Mesenchymal stem cell (in vitro differentiated cells and primary cell): ENCODE measurements around the gene GPR107.
"Not testable (repeated sequence)": the region's sequence is repeated elsewhere in the genome, so short reads cannot be mapped to it uniquely, and the experiment has no call there.

Source experiments
- DNase-seq: peaks from one replicate; pipeline ENCODE4 v3.0.0-alpha.2; 2013
- H2AFZ ChIP-seq: one replicate; pipeline ENCODE4 v1.6.1; 2013; ENCODE audit warnings: low read depth, mild to moderate bottlenecking, control low read depth, inconsistent platforms, low read length, moderate library complexity
- H2AK5ac ChIP-seq: 2 replicates; pipeline ENCODE4 v1.6.1; 2013; ENCODE audit warnings: low read length, moderate library complexity, mild to moderate bottlenecking, inconsistent platforms; ENCODE audit not compliant: severe bottlenecking
- H2BK120ac ChIP-seq: one replicate; pipeline ENCODE4 v1.6.1; 2013; ENCODE audit warnings: low read depth, mild to moderate bottlenecking, inconsistent platforms, low read length, moderate library complexity
- H2BK12ac ChIP-seq, 2 experiments: one replicate each; pipeline ENCODE4 v1.6.1; 2013; ENCODE audit warnings: inconsistent platforms in 2 of 2, low read length in 2 of 2, mild to moderate bottlenecking in 2 of 2, moderate library complexity in 2 of 2, control low read depth in 1 of 2
- H2BK15ac ChIP-seq: one replicate; pipeline ENCODE4 v1.6.1; 2013; ENCODE audit warnings: mild to moderate bottlenecking, low read depth, inconsistent platforms; ENCODE audit not compliant: poor library complexity, severe bottlenecking
- H2BK5ac ChIP-seq: 2 replicates; pipeline ENCODE4 v1.6.1; 2013; ENCODE audit warnings: low read depth, mild to moderate bottlenecking, low read length, control low read depth, inconsistent platforms; ENCODE audit not compliant: poor library complexity, severe bottlenecking
- H3K14ac ChIP-seq, 2 experiments: one replicate each; pipeline ENCODE4 v1.6.1; 2013; ENCODE audit warnings: inconsistent platforms in 2 of 2, low read length in 2 of 2, control low read depth in 1 of 2, mild to moderate bottlenecking in 1 of 2, moderate library complexity in 1 of 2
- H3K18ac ChIP-seq, 2 experiments: one replicate each; pipeline ENCODE4 v1.6.1; 2013; ENCODE audit warnings: inconsistent platforms in 2 of 2, low read length in 2 of 2, control low read depth in 1 of 2, low read depth in 1 of 2, mild to moderate bottlenecking in 1 of 2
- H3K23ac ChIP-seq, 2 experiments: one replicate each; pipeline ENCODE4 v1.6.1; 2013; ENCODE audit warnings: inconsistent platforms in 2 of 2, low read length in 2 of 2, mild to moderate bottlenecking in 2 of 2, moderate library complexity in 2 of 2, control low read depth in 1 of 2
- H3K27ac ChIP-seq: 2 replicates; pipeline ENCODE4 v1.5.1; 2013; ENCODE audit warnings: mild to moderate bottlenecking, moderate library complexity, low read length, control low read depth, inconsistent platforms; ENCODE audit not compliant: poor library complexity, severe bottlenecking
- H3K27me3 ChIP-seq, 2 experiments: 2 replicates each; pipeline versions ENCODE4 v1.6.1 to v1.7.0; 2013; ENCODE audit warnings: low read length in 2 of 2, mild to moderate bottlenecking in 2 of 2, moderate library complexity in 2 of 2, control low read depth in 1 of 2, inconsistent platforms in 1 of 2; ENCODE audit not compliant: control insufficient read depth in 1 of 2, insufficient read depth in 1 of 2
- H3K36me3 ChIP-seq, 2 experiments: 2 replicates each; pipeline versions ENCODE4 v1.6.1 to v1.7.0; 2013; ENCODE audit warnings: low read length in 2 of 2, control low read depth in 1 of 2, inconsistent platforms in 1 of 2, low read depth in 1 of 2, mild to moderate bottlenecking in 1 of 2; ENCODE audit not compliant: insufficient read depth in 2 of 2, control insufficient read depth in 1 of 2
- H3K4ac ChIP-seq, 2 experiments: one replicate each; pipeline ENCODE4 v1.6.1; 2013; ENCODE audit warnings: inconsistent platforms in 2 of 2, low read length in 2 of 2, mild to moderate bottlenecking in 2 of 2, moderate library complexity in 2 of 2, control low read depth in 1 of 2, low read depth in 1 of 2
- H3K4me1 ChIP-seq: 2 replicates; pipeline ENCODE4 v1.6.1; 2013; ENCODE audit warnings: low read depth, low read length, control low read depth; ENCODE audit not compliant: control insufficient read depth, insufficient read depth
- H3K4me2 ChIP-seq: 2 replicates; pipeline ENCODE4 v1.6.1; 2013; ENCODE audit warnings: low read length, mild to moderate bottlenecking, inconsistent platforms; ENCODE audit not compliant: poor library complexity, severe bottlenecking
- H3K4me3 ChIP-seq, 2 experiments: 2 replicates each; pipeline versions ENCODE4 v1.5.1 to v1.7.0; 2013; ENCODE audit warnings: low read length in 2 of 2, mild to moderate bottlenecking in 2 of 2, control low read depth in 1 of 2, low read depth in 1 of 2; ENCODE audit not compliant: insufficient read depth in 1 of 2
- H3K79me1 ChIP-seq: replicated peaks from 2 replicates; pipeline ENCODE4 v1.6.1; 2013; ENCODE audit warnings: mild to moderate bottlenecking, control low read depth, low read length, inconsistent platforms; ENCODE audit not compliant: poor library complexity, severe bottlenecking
- H3K9ac ChIP-seq: 2 replicates; pipeline ENCODE4 v1.7.0; 2013; ENCODE audit warnings: mild to moderate bottlenecking, low read length, moderate library complexity
- H3K9me3 ChIP-seq: 2 replicates; pipeline ENCODE4 v1.7.0; 2013; ENCODE audit warnings: mild to moderate bottlenecking, low read length; ENCODE audit not compliant: control insufficient read depth
- H4K8ac ChIP-seq: one replicate; pipeline ENCODE4 v1.6.1; 2013; ENCODE audit warnings: inconsistent platforms, mild to moderate bottlenecking, low read length, moderate library complexity
- H4K91ac ChIP-seq: one replicate; pipeline ENCODE4 v1.6.1; 2013; ENCODE audit warnings: mild to moderate bottlenecking, low read length, inconsistent platforms
- WGBS: methylation state at CpG from one replicate; pipeline ENCODE4 v1.1.7; 2013; ENCODE audit warnings: mixed read lengths; 5-methylcytosine and 5-hydroxymethylcytosine counted together

Gene GPR107

DNA sequence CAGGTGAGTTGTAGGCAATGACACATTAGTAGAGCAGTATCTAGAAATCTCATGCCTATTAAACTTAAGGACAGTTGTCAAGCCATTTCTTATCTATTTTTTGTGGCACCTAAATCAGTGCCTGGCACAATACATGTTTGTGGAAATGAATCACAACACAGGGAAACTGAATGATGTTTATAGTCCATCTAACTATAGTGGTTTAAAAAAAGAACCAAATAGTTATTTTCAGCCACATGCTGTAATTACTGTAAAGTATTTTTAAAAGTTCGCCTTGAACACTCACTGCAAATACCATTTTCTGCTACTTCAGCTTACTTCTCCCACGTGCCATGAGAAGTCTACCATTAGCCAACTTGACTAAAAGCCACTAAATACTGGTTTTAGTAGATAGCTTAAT, 32.6 kb upstream of the GPR107 start:
- peaks cover 9% of the 10 kb centered on the region for H3K4me1 ChIP-seq
- H3K27me3 ChIP-seq = no peaks in the 10 kb centered on the region
- H2BK120ac ChIP-seq = no peak overlapping the region
- H3K79me1 ChIP-seq = peaks cover 13% of the 10 kb centered on the region
- no peak overlapping the region for H4K8ac ChIP-seq
- no peak overlapping the region for H2AFZ ChIP-seq
- no peak overlapping the region for H3K14ac ChIP-seq
- H3K9ac ChIP-seq = peak overlapping the region; percentile 1
- no peak overlapping the region for H3K23ac ChIP-seq
- no peaks in the 10 kb centered on the region for H3K36me3 ChIP-seq
- no peak overlapping the region for H3K27ac ChIP-seq
- no peak overlapping the region for H2BK15ac ChIP-seq
- H2AK5ac ChIP-seq = no peak overlapping the region
- no peak overlapping the region for H2BK5ac ChIP-seq
- no peak overlapping the region for H3K4me2 ChIP-seq
- no CpG with 5 or more reads among the region's 2 CpGs for WGBS
- no peak overlapping the region for H3K18ac ChIP-seq
- no peak overlapping the region for H3K4me3 ChIP-seq
- no peak for DNase-seq
- no peak overlapping the region for H2BK12ac ChIP-seq
- H3K9me3 ChIP-seq = no peaks in the 10 kb centered on the region
- no peak overlapping the region for H4K91ac ChIP-seq
- H3K4ac ChIP-seq = no peak overlapping the region

DNA sequence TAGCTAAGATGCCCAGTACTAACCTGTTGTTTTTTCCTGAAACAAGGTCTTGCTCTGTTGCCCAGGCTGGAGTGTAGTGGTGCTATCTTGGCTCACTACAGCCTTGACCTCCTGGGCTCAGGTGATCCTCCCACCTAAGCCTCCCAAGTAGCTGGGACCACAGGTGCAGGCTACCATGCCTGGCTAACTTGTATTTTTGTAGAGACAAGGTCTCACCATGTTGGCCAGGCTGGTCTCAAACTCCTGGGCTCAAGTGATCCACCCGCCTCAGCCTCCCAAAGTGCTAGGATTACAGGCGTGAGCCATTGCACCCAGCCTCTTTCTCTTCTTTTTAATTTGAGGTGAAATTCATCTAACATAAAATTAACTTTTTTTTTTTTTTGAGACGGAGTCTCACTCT, 31.9 kb upstream of the GPR107 start:
- not testable (repeated sequence) for H3K23ac ChIP-seq, H4K91ac ChIP-seq, H3K14ac ChIP-seq, H2AFZ ChIP-seq, H3K9ac ChIP-seq, H2BK120ac ChIP-seq, H3K4me1 ChIP-seq, DNase-seq, H3K27me3 ChIP-seq, H3K36me3 ChIP-seq, H3K18ac ChIP-seq, H2BK5ac ChIP-seq, H3K4me2 ChIP-seq, H2AK5ac ChIP-seq, H2BK12ac ChIP-seq, H3K9me3 ChIP-seq, H2BK15ac ChIP-seq, H3K27ac ChIP-seq, H3K4me3 ChIP-seq, H3K4ac ChIP-seq, H4K8ac ChIP-seq
- peaks cover 14% of the 10 kb centered on the region for H3K79me1 ChIP-seq
- 93% methylated on average over 2 of the region's 3 CpGs for WGBS

DNA sequence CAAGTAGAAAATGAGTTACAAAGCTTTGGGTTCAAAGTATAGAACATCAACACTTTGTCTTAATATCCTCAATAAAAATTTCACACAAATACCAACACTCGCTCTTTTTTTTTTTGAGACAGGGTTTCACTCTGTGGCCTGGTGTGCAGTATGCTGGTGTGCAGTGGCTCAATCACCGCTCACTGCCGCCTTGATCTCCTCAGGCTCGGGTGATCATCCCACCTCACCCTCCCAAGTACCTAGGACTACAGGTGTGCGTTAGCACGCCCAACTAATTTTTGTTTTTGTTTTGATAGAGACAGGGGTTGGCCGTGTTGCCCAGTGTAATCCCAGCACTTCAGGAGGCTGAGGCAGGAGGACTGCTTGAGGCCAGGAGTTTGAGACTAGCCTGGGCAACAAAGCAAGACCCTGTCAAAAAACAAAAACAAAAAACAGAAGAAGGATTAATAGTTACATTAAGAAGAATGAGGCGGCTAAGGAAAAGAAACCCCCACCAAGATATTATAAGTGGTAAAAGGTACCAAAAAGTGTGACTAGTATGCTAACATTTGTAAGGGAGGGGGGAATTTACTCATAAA, 31.1 kb upstream of the GPR107 start:
- H3K27me3 ChIP-seq = no peaks in the 10 kb centered on the region
- H2AFZ ChIP-seq = no peak overlapping the region
- H3K18ac ChIP-seq = no peak overlapping the region
- peaks cover 17% of the 10 kb centered on the region for H3K79me1 ChIP-seq
- H4K8ac ChIP-seq = no peak overlapping the region
- H3K27ac ChIP-seq = no peak overlapping the region
- no peak for DNase-seq
- H3K23ac ChIP-seq = no peak overlapping the region
- no peak overlapping the region for H2BK120ac ChIP-seq
- H4K91ac ChIP-seq = no peak overlapping the region
- no peak overlapping the region for H2BK5ac ChIP-seq
- H3K4me3 ChIP-seq = no peak overlapping the region
- no peaks in the 10 kb centered on the region for H3K9me3 ChIP-seq
- no peak overlapping the region for H2BK15ac ChIP-seq
- H3K9ac ChIP-seq = no peak overlapping the region
- H2AK5ac ChIP-seq = no peak overlapping the region
- 80% methylated on average over 6 of the region's 8 CpGs for WGBS
- H3K14ac ChIP-seq = no peak overlapping the region
- H3K4me2 ChIP-seq = no peak overlapping the region
- H3K4me1 ChIP-seq = peaks cover 3% of the 10 kb centered on the region
- H3K4ac ChIP-seq = no peak overlapping the region
- no peak overlapping the region for H2BK12ac ChIP-seq
- H3K36me3 ChIP-seq = no peaks in the 10 kb centered on the region

DNA sequence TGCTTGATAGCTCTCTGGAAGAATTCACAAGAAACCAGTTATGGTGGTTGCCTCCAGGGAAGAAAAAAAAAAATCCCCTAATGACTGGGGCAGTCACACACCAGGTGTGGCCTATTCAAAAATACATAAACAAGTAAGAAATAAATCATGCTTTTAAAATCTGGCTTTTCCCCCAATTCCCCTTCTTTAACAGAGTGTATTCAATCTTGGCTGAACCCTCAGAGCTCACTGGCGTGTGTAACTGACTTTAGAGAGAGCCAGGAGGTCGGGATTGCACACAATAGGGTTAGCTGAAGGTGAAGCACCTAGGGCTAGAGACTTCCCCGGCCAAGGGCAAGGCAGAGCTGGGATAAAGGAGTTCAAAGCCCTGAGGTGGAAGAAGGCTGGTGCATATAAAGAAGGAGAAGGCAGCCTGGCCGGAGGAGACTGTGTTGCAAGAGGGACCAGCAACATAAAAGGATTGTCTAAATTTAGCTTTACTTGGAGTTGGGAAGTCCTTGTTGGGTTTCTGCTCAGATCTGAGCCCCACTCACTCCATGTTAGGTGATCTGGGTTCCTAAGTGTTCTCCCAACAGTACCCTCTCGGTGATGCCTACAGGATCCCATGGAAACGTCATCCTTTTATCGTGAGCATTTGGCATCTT, 30.4 kb upstream of the GPR107 start:
- Histone ChIP-seq H3K9me3 (no peaks in the 10 kb centered on the region), H3K79me1 (peaks cover 19% of the 10 kb centered on the region), H3K14ac (peak overlapping the region in 1 of 2 experiments; percentile 41), H3K4me1 (peaks cover 2% of the 10 kb centered on the region), H3K4me2 (no peak overlapping the region), H2BK12ac (no peak overlapping the region), H3K27ac (no peak overlapping the region), H3K27me3 (no peaks in the 10 kb centered on the region), H4K8ac (no peak overlapping the region), H3K18ac (peak overlapping the region in 1 of 2 experiments; percentile 50), H3K36me3 (no peaks in the 10 kb centered on the region), H3K23ac (peak overlapping the region in 1 of 2 experiments; percentile 87), H3K4ac (peak overlapping the region in 1 of 2 experiments; percentile 49), H4K91ac (no peak overlapping the region), H3K4me3 (no peak overlapping the region), H2AK5ac (peak overlapping the region; percentile 75), H2BK15ac (no peak overlapping the region), H3K9ac (no peak overlapping the region), H2AFZ (no peak overlapping the region), H2BK5ac (no peak overlapping the region), H2BK120ac (no peak overlapping the region)
- no peak for DNase-seq
- WGBS = 92% methylated on average over 7 of the region's 7 CpGs
